GM19193 (cell line): ENCODE measurements around the gene ZNF543.

ENCODE experiments used
- POLR2A ChIP-seq: IDR thresholded peaks from 4 replicates; pipeline ENCODE4 v1.6.1; 2011; ENCODE audit not compliant: insufficient read depth, insufficient read length; ENCODE audit errors: extremely low read depth

ZNF543 gene

GRCh38 chr19:57320180-57321084, at the start of gene ZNF543:
ZNF543 (plus strand) TSS chr19:57320472; CDS start chr19:57320854, 382 bp downstream.
- TF ChIP-seq POLR2A = peak; percentile 83

DNA sequence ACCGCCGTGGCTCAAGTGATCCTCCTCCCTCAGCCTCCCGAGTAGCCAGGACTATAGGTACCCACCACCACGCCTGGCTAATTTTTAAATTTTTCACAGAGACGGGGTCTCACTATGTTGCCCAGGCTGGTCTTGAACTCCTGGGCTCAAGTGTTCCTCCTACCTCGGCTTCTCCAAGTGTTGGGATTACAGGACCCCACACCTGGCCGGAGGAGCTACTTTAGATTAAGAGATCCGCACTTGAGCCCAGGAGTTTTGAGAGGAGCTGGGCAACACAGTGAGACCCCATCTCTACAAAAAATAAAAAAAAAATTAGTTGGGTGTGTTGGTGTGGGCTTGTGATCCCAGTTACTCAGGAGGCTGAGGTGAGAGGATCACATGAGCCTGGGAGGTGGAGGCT, 49.0 kb upstream of the ZNF543 start:
- no peak for TF ChIP-seq POLR2A

DNA sequence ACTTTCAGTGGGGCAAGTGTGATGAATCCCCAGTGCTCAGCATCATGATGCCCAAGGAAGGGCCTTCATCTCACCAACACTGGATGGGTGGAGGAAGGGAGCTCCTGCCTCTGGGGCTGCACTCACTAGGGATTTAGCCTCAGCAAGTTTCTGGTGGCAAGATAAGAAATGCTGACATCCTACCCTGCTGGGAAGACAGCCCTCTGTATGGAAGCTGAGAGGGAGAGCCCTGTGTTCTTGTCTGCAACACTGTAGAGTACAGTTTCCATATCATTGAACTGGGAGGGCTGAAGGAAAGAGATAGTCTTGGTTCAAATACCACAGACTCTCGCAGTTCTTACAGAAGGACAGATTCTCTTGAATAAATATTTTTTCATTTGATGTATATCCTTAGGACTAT, 47.3 kb upstream of the ZNF543 start:
- no peak for TF ChIP-seq POLR2A

- TF ChIP-seq POLR2A = no peak
These were observed 43.8 kb upstream of the ZNF543 start for GRCh38 chr19:57276430-57276829.

- no peak for TF ChIP-seq POLR2A
These were observed 40.7 kb upstream of the ZNF543 start for GRCh38 chr19:57279418-57280164.

DNA sequence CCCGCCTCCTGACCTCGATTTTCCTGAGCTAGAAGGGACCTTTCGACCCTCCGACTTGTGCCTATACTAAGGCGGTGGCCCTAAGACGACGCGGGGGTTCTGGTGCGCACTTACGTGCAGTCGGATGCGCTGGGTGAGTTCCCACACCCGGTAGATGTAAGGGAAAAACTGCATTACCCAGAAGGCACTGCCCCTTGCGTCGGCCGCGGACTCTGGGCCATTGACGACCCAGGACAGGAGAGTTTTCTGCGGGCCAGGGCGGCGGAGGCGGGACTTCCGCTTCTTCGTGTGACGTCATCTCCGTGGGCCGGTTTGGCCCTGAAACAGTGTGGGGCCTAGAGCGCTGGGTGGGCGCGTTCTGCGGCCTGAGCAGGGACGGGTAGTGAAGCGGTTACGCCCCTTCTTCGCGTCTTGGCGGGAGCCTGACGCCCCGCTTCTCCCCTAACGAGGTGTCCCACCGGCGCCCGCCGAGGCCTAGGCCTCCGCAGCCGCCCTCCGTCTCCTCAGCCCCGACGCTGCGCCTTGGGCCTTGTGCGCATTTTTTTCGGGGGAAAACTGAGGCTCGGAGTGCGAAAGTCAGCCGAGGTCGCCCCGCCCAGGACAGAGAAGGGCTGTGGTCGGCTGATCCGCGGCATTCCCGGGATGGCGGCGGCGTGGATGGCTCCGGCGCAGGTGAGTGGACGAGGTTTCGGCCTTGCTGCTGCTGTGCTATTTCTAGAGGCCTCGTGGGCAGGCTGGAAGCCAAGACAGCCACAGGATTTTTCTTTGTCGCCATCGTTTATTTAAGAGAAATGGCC, 39.9 kb upstream of the ZNF543 start, which contains the start of gene ZNF460:
Gene ZNF460, plus strand, starts transcription at position 321 of the 797 bp plus-strand sequence. Its CDS starts 322 bp downstream, at position 643.
- peak; percentile 81 for TF ChIP-seq POLR2A

- no peak for TF ChIP-seq POLR2A
These were observed 39.3 kb upstream of the ZNF543 start for GRCh38 chr19:57280962-57281400.

DNA sequence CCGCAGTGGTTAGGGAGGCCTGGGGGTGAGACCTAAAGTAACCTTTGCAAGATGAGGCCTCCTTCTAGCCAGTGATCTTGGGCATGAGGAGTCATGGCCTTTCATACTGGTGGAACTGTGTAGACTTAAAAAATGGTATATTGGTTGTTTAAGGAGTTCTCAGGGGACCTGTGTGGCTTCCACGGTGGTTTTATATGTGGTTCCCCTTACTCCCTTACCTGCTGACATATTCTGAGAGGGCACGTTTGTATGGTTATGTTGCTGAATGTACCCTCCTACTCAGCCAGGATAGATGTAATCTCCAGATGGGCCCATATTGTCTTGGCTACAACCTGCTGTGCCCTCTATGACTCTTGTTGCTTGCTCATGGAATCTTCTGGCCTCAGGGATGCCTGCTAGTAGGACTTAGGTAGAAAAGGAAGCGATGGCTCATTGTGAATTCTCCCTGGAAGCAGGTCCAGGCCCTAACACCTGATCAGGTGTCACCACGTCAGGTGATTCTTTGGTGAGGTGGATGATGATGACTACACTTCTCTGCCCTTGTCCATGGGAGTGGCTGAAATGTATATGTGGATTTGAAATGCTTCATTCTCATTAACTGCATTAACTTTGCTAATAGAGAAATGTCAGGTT, 38.1 kb upstream of the ZNF543 start:
- TF ChIP-seq POLR2A = no peak

DNA sequence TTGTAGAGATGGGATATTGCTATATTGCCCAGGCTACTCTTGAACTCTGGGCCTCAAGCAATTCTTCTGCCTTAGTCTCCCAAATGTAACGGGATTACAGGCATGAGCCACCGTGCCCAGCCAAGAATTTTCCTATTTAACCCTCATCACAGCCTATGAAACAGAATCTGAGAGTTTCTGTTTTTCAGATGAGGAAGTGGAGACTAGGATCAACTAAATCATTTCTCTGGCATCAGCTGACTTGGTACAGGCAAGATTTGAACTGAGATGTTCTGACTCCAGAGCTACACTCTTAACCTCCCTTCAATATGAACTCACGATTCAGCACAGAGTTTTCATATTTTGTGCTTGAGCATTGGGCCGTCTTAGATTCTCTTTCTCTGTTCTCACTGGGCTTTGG, 31.9 kb upstream of the ZNF543 start:
- no peak for TF ChIP-seq POLR2A

DNA sequence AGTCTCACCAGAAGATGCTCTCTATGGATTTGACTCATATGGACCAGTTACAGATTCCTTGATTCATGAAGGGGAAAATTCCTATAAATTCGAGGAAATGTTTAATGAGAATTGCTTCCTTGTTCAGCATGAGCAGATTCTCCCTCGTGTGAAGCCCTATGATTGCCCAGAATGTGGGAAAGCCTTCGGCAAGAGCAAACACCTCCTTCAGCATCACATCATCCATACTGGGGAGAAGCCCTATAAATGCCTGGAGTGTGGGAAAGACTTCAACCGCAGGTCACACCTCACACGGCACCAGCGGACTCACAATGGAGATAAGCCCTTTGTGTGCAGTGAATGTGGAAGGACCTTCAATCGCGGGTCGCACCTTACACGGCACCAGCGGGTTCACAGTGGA, 29.3 kb upstream of the ZNF543 start:
- no peak for TF ChIP-seq POLR2A

- no peak for TF ChIP-seq POLR2A
These were observed 27.7 kb upstream of the ZNF543 start for GRCh38 chr19:57292547-57292946.

GRCh38 chr19:57293719-57294118, 26.6 kb upstream of the ZNF543 start:
- TF ChIP-seq POLR2A = no peak

DNA sequence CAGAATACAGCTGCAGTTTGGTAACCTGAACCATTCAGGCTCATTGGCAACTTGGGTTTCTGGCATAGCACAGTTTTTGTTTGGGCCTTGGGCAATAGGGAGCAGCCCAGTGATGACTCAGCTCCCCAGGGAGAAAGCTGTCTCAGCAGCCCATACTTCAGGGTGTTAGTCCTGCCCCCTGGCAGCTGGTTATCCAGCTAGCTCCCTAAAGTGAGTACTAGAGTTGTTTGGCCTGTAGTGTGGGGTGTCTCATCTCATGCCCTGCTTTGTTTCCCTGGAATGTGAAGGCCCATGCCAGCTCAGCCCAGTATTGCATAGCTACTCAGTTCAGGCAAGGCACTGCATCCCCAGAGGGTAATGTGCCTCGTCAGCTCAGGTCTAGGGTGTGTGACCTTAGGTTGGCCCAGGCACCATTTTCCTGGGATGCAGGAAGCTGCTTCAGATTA, 18.2 kb upstream of the ZNF543 start:
- TF ChIP-seq POLR2A = peak; percentile 3

GRCh38 chr19:57302727-57303401, 17.4 kb upstream of the ZNF543 start:
- TF ChIP-seq POLR2A = no peak
